ENCODE results near the gene ARHGAP9.
"Not testable (repeated sequence)": the region's sequence is repeated elsewhere in the genome, so short reads cannot be mapped to it uniquely, and the experiment has no call there.

ARHGAP9 gene

GRCh38 chr12:57434517-57435223, 45.0 kb downstream of the ARHGAP9 start, which contains the start of gene INHBC:
INHBC (plus strand) TSS chr12:57434784; CDS start chr12:57434887, 103 bp downstream.
- peak within 1 kb of the TSS; percentile 68 for H3K4me3 Mint-ChIP-seq
- no peaks in the 10 kb centered on the region for H3K9me3 Mint-ChIP-seq
- H3K27ac Mint-ChIP-seq = peak within 1 kb of the TSS; percentile 81
- H3K36me3 Mint-ChIP-seq (ENCODE audit: low read depth) = peaks cover 3% of the 10 kb centered on the region
- H3K4me1 Mint-ChIP-seq (ENCODE audit: low read depth) = peaks cover 23% of the 10 kb centered on the region
- H3K27me3 Mint-ChIP-seq = peaks cover 4% of the 10 kb centered on the region

- H3K9me3 Mint-ChIP-seq = no peaks in the 10 kb centered on the region
- H3K4me1 Mint-ChIP-seq (ENCODE audit: low read depth) = peaks cover 30% of the 10 kb centered on the region
- no peaks in the 10 kb centered on the region for H3K27me3 Mint-ChIP-seq
- H3K36me3 Mint-ChIP-seq (ENCODE audit: low read depth) = peaks cover 8% of the 10 kb centered on the region
- no peak overlapping the region for H3K27ac Mint-ChIP-seq
- H3K4me3 Mint-ChIP-seq = no peak overlapping the region
Observed at GRCh38 chr12:57433370-57433769, 46.3 kb downstream of the ARHGAP9 start.

GRCh38 chr12:57431654-57432188, 47.9 kb downstream of the ARHGAP9 start:
- Mint-ChIP-seq H3K27ac (peak overlapping the region; percentile 98), H3K4me3 (peak overlapping the region; percentile 88)

GRCh38 chr12:57430931-57431566, 48.6 kb downstream of the ARHGAP9 start, which contains the start of gene R3HDM2:
R3HDM2 (minus strand) TSS chr12:57431043; CDS start chr12:57310428, 120,615 bp downstream.
- H3K27ac Mint-ChIP-seq = peak within 1 kb of the TSS; percentile 98
- peaks cover 40% of the 10 kb centered on the region for H3K4me1 Mint-ChIP-seq (ENCODE audit: low read depth)
- H3K36me3 Mint-ChIP-seq (ENCODE audit: low read depth) = peaks cover 8% of the 10 kb centered on the region
- no peaks in the 10 kb centered on the region for H3K9me3 Mint-ChIP-seq
- H3K4me3 Mint-ChIP-seq = peak within 1 kb of the TSS; percentile 94
- no peaks in the 10 kb centered on the region for H3K27me3 Mint-ChIP-seq

More at GRCh38 chr12:57431654-57432188, 47.9 kb downstream of the ARHGAP9 start:
- H3K27me3 Mint-ChIP-seq = no peaks in the 10 kb centered on the region
- peaks cover 40% of the 10 kb centered on the region for H3K4me1 Mint-ChIP-seq (ENCODE audit: low read depth)
- H3K9me3 Mint-ChIP-seq = no peaks in the 10 kb centered on the region
- peaks cover 8% of the 10 kb centered on the region for H3K36me3 Mint-ChIP-seq (ENCODE audit: low read depth)

- Mint-ChIP-seq H3K27ac (peak overlapping the region; percentile 98), H3K36me3 (ENCODE audit: low read depth) (peaks cover 8% of the 10 kb centered on the region), H3K4me3 (peak overlapping the region; percentile 94), H3K9me3 (no peaks in the 10 kb centered on the region), H3K4me1 (ENCODE audit: low read depth) (peaks cover 37% of the 10 kb centered on the region), H3K27me3 (no peaks in the 10 kb centered on the region)
Observed at GRCh38 chr12:57430112-57430930, 49.3 kb downstream of the ARHGAP9 start.

- no peaks in the 10 kb centered on the region for H3K27me3 Mint-ChIP-seq
- H3K36me3 Mint-ChIP-seq (ENCODE audit: low read depth) = peaks cover 9% of the 10 kb centered on the region
- peak overlapping the region; percentile 94 for H3K4me3 Mint-ChIP-seq
- peak overlapping the region; percentile 97 for H3K27ac Mint-ChIP-seq
- H3K4me1 Mint-ChIP-seq (ENCODE audit: low read depth) = peaks cover 33% of the 10 kb centered on the region
- no peaks in the 10 kb centered on the region for H3K9me3 Mint-ChIP-seq
Observed at GRCh38 chr12:57429473-57430111, 50.1 kb downstream of the ARHGAP9 start.

GRCh38 chr12:57428965-57429364, 50.7 kb downstream of the ARHGAP9 start:
- peaks cover 14% of the 10 kb centered on the region for H3K36me3 Mint-ChIP-seq (ENCODE audit: low read depth)
- H3K9me3 Mint-ChIP-seq = no peaks in the 10 kb centered on the region
- H3K27me3 Mint-ChIP-seq = no peaks in the 10 kb centered on the region
- H3K4me3 Mint-ChIP-seq = peak overlapping the region; percentile 94
- peak overlapping the region; percentile 97 for H3K27ac Mint-ChIP-seq
- H3K4me1 Mint-ChIP-seq (ENCODE audit: low read depth) = peaks cover 33% of the 10 kb centered on the region

- not testable (repeated sequence) for H3K4me3 Mint-ChIP-seq, H3K27me3 Mint-ChIP-seq, H3K27ac Mint-ChIP-seq, H3K9me3 Mint-ChIP-seq
- peaks cover 24% of the 10 kb centered on the region for H3K36me3 Mint-ChIP-seq (ENCODE audit: low read depth)
- peaks cover 33% of the 10 kb centered on the region for H3K4me1 Mint-ChIP-seq (ENCODE audit: low read depth)
Observed at GRCh38 chr12:57426948-57427347, 52.7 kb downstream of the ARHGAP9 start.

Measured in stimulated activated naive CD8-positive, alpha-beta T cell treated with anti-CD3 and anti-CD28 coated beads, Interleukin-15, Interleukin-2, amounts not matched to agents 100 ng/mL and 50 ng/mL, for 24 hours (primary cell).